RCC 7860 (cell line): ENCODE results near the gene ANXA8.
A peak's percentile ranks its signal among the peaks of the same experiment; 100 is the strongest.
"Not testable (repeated sequence)": the region's sequence is repeated elsewhere in the genome, so short reads cannot be mapped to it uniquely, and the experiment has no call there.

Experiments
- DNase-seq: peaks from one replicate; pipeline ENCODE4 v3.0.0-alpha.2; 2015; ENCODE audit warnings: low spot score
- FAIRE-seq: peaks from 2 replicates; lab custom pipeline; 2012; peaks lifted over from hg19 to GRCh38; lab: Jason Lieb, UNC

The ANXA8 gene, protein sequence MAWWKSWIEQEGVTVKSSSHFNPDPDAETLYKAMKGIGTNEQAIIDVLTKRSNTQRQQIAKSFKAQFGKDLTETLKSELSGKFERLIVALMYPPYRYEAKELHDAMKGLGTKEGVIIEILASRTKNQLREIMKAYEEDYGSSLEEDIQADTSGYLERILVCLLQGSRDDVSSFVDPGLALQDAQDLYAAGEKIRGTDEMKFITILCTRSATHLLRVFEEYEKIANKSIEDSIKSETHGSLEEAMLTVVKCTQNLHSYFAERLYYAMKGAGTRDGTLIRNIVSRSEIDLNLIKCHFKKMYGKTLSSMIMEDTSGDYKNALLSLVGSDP

GRCh38 chr10:47483923-47484322 lies at the start of gene ANXA8:
ANXA8 (minus strand) TSS chr10:47484115; CDS start chr10:47483933, 182 bp downstream.
- DNase-seq, FAIRE-seq: not testable (repeated sequence)

GRCh38 chr10:47523475-47523874 lies 39.6 kb upstream of the ANXA8 start, which contains the start of gene AGAP9:
AGAP9 (minus strand) TSS chr10:47523638; CDS start chr10:47523526, 112 bp downstream.
- not testable (repeated sequence) for DNase-seq, FAIRE-seq

DNA sequence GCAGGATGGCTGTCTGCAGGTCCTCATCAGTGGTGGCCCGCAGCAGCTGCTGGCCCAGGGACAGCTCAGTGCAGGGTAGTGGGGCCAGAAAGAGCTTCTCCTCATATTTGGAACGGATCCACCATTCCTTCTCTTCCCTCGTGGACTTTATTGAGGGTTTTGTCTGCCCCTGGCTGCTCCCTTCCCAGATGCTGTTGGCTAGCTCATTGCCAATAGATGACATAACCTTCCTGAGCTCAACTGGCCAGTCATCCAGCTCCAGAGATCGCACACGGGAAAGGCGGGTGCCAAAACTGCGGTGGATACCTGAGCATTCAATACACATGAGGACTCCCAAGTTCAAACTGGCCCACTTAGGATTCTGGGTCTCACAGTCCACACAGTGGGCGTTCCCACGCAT lies 18.4 kb upstream of the ANXA8 start:
- DNase-seq, FAIRE-seq: not testable (repeated sequence)

DNA sequence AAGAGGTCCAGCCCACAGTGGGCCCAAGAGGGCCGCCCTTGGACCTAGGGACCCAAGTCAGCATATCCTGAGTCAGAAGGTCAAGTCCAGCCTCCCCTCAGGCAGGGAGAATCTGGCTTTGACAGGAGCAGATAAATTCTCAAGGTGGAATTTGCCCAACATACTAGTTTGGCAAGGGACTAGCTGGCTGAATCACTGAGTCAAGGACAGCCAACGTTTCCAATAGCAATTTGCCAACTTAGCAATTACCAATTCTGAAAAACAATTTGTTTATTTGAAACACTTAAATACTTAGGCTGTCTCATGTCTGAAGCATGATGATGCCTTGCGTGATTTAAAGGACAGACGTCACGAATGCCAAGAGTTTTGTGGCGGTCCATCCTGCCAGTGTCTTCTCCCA lies 10.3 kb upstream of the ANXA8 start:
- not testable (repeated sequence) for DNase-seq, FAIRE-seq

DNA sequence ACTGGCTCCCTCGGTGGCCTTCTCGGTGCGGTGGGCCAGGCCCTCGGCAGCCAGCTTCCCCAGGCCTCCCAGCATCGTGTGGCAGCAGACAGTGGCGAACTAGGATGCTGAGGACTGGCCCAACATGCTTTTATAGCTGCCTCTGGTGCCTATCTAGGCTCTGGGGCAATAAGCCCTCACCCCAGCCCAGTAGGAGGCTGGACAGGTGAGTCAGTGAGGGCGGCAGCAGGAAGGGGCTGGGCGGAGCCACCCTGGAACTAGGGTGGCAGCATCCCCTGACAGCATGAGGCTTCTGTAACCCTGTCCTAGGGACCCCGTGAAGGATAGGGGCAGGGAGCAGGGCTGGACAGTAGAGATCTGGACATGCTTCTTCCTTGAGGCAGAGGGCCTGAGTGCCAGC lies 7.7 kb upstream of the ANXA8 start, which contains the start of gene FAM25G:
FAM25G (minus strand) TSS at position 101 of the 400 bp plus-strand sequence; CDS start at position 75, 26 bp downstream.
- DNase-seq: not testable (repeated sequence)

GRCh38 chr10:47489630-47490029 lies 5.7 kb upstream of the ANXA8 start:
- DNase-seq, FAIRE-seq: not testable (repeated sequence)

More for the DNA sequence above, 7.7 kb upstream of the ANXA8 start, which contains the start of gene FAM25G:
- not testable (repeated sequence) for FAIRE-seq

DNA sequence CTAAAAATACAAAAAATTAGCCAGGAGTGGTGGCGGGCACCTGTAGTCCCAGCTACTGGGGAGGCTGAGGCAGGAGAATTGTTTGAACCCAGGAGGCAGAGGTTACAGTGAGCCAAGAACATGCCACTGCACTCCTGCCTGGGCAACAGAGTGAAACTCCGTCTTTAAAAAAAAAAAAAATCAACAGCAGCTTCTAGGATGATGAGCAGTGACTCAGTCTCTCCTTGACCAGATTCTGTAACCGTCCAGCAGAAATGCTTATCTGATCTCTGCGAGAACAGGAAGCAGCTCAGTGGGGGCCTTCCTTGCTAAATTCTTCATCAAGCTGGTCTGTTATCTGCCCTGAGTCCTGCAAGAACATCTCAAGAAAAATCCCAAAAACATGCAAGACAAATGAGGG lies 2.0 kb upstream of the ANXA8 start:
- not testable (repeated sequence) for FAIRE-seq
- peak; percentile 84 for DNase-seq

GRCh38 chr10:47484786-47485185 lies 871 bp upstream of the ANXA8 start:
- not testable (repeated sequence) for DNase-seq, FAIRE-seq

- FAIRE-seq: not testable (repeated sequence)
Measured at GRCh38 chr10:47482367-47482766, 1.5 kb downstream of the ANXA8 start.

DNA sequence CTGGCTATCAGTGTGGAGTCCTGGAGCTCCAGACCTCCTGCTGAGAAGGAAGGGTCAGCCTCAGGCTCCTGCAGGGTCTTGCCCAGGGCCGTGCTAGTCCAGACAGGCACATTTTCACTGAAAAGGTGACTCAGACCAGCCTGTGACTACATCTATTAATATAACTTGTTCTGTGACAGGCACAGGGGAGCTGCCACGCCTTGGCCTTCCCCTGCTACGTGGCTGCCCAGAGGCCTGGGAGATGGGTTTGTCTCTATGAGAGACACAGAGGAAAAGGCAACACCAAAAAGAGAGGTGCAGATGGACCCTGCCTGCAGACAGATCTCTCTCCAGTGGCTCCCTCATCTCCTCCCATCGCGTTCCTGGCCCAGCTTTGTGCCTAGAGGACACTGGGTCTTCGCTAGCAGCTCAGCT lies 2.1 kb downstream of the ANXA8 start:
- not testable (repeated sequence) for FAIRE-seq
- DNase-seq: peak; percentile 46

More at GRCh38 chr10:47482367-47482766, 1.5 kb downstream of the ANXA8 start:
- DNase-seq: not testable (repeated sequence)

- peak; percentile 98 for FAIRE-seq
- DNase-seq: peak; percentile 93
Measured at GRCh38 chr10:47481182-47481766, 2.6 kb downstream of the ANXA8 start.

DNA sequence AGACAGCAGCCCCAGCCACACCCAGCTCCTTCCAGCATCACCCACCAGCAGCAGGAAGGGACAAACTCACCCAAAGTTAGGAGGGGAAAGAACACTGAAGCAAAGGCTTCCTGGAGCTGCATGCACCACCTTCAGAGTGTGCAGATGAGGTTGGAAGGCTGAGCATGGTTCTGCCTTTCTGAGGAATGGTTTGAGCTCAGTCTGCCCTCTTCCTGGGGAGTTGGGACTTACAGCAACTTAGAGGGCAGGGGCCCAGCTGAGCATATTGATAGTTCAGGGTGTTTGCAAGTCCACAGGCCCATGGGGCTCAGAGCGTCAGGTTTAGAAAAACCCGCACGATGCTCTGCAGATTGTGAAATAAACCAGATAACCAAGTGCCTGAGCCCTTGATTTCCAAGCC lies 3.8 kb downstream of the ANXA8 start:
- DNase-seq, FAIRE-seq: not testable (repeated sequence)

- not testable (repeated sequence) for FAIRE-seq, DNase-seq
Measured at GRCh38 chr10:47478114-47478513, 5.8 kb downstream of the ANXA8 start.

GRCh38 chr10:47477078-47477477 lies 6.8 kb downstream of the ANXA8 start:
- DNase-seq, FAIRE-seq: not testable (repeated sequence)

- DNase-seq, FAIRE-seq: not testable (repeated sequence)
Measured at GRCh38 chr10:47475101-47475500, 8.8 kb downstream of the ANXA8 start.

DNA sequence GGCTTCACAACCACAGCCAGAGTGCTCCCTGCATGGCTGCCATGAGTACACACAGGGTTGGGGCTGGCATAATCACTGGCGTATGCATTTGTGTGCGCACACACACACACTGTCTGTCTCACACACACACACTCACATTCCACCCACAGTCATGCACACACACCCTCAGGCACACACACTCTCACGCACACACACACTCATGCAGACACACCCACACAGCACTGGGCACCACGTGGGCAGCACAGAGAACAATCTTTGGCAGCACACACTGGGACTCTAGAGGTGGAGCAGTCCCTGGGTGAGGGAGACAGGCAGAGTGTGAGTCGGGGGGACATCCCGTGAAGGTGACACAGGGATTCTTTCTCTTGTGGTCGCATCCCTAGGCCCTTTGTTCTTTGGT lies 10.4 kb downstream of the ANXA8 start:
- DNase-seq, FAIRE-seq: not testable (repeated sequence)

GRCh38 chr10:47472647-47473046 lies 11.3 kb downstream of the ANXA8 start:
- DNase-seq: not testable (repeated sequence)
- FAIRE-seq: peak; percentile 74

- not testable (repeated sequence) for FAIRE-seq, DNase-seq
Measured at GRCh38 chr10:47472072-47472471, 11.8 kb downstream of the ANXA8 start.

DNA sequence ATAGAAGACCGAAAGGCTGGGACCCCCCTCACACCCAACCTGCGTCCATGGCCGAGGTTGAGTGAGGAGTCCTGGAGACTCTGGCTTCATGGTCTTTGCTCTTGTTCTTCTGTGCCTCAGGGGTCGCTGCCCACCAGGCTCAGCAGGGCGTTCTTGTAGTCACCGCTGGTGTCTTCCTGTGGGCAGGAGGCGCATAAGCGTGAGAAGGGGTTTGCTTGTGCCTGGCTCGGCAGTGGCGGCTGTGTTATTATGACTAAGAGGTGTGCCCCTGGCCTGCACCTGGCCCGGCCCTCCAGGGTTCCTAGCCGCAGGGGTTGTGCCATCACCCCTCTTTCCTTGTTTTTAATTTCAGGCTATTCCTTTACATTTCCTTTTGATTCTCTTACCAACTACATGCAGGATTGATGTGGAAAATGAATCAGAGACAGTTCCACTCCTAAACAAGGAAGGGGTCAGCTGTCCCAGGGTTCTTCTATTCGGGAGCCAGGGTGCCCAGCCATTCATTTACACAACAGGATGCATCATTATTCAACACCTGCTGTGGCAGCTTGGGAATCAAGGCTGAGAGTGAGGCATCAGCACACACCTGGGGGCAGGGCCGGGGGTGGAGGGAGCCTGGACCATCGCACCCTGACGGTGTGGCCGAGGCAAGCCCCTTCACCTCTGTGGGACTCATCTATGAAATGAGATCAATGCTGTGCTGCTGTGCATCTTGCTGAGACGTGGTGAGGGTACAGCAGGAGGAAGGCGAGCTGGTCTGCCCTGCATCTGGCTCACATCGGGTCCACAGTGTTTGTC lies 15.0 kb downstream of the ANXA8 start:
- FAIRE-seq: not testable (repeated sequence)

GRCh38 chr10:47467957-47468356 lies 16.0 kb downstream of the ANXA8 start:
- not testable (repeated sequence) for FAIRE-seq, DNase-seq

More for the DNA sequence above, 15.0 kb downstream of the ANXA8 start:
- not testable (repeated sequence) for DNase-seq
